ENCODE measurements around the gene THAP10. TPM values are rescaled to one million over a fixed set of nuclear protein-coding genes. Genes with fewer than 3 reads are reported as not detected.

The THAP10 gene
- total RNA-seq, 2 experiments from 2014 or later: not detected

DNA sequence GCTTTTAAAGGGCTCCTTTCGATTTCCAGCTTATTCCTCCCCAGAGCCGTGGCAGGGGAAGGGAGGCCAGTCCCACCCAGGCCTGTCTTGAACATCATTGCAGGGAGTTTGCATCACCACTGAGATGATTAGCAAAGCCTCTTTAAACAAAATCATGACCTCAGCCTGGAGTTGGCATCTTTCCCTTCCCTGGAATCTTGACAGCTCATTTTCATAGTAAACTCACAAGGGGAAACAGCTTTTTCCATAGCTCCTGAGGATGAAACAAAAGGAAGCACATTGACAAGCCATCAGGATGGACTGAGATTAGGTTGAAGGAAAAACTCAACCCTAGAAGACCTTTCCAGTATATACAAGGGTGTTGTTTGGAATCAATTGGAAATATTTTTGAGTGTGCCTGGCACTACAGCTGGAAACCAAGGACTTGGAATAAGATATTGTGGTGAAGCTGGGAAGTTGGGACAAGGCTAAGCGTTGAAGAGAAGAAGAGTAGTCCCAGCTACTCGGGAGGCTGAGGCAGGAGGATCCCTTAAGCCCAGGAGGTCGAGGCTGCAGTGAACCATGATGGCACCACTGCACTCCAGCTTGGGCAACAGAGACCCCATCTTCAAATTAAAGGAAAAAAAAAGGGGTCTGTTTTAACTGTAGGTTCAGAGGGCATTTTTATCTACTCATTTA lies 35.2 kb downstream of the THAP10 start:
- CTCF ChIA-PET: no interaction called here
- POLR2A ChIA-PET: interaction anchor here (0.7 kb wide), 1 partner anchor 1427 kb away, joined by 3 read pairs; no protein-coding TSS in a partner anchor
- Histone ChIP-seq H3K9me3 (ENCODE audit: control insufficient read depth in 1 of 2, insufficient read depth in 1 of 2, low read length in 2 of 2) (peaks cover 0 to 7% of the 10 kb centered on the region in 2 experiments), H3K4me3 (ENCODE audit: low read length) (no peak overlapping the region), H3K27ac (ENCODE audit: low read depth in 1 of 2, low read length in 2 of 2) (no peak overlapping the region), H3K27me3 (ENCODE audit: control insufficient read depth in 1 of 2, insufficient read depth in 2 of 2, low read length in 2 of 2) (peaks cover 17 to 42% of the 10 kb centered on the region in 2 experiments), H3K36me3 (ENCODE audit: insufficient read depth, low read length) (no peaks in the 10 kb centered on the region), H3K4me1 (ENCODE audit: insufficient read depth, low read length) (peaks cover 7% of the 10 kb centered on the region)
- no peak for DNase-seq
- Mint-ChIP-seq H3K36me3 (ENCODE audit: low read depth) (no peaks in the 10 kb centered on the region), H3K4me1 (ENCODE audit: low read depth) (peaks cover 9% of the 10 kb centered on the region), H3K4me3 (no peak overlapping the region), H3K9me3 (no peaks in the 10 kb centered on the region), H3K27me3 (peaks cover 64% of the 10 kb centered on the region), H3K27ac (no peak overlapping the region)
- intact Hi-C loops (cut with DNase I, micrococcal nuclease): no loop called here
- ATAC-seq (ENCODE audit: poor library complexity): no peak
- TF ChIP-seq, protein P1, sequence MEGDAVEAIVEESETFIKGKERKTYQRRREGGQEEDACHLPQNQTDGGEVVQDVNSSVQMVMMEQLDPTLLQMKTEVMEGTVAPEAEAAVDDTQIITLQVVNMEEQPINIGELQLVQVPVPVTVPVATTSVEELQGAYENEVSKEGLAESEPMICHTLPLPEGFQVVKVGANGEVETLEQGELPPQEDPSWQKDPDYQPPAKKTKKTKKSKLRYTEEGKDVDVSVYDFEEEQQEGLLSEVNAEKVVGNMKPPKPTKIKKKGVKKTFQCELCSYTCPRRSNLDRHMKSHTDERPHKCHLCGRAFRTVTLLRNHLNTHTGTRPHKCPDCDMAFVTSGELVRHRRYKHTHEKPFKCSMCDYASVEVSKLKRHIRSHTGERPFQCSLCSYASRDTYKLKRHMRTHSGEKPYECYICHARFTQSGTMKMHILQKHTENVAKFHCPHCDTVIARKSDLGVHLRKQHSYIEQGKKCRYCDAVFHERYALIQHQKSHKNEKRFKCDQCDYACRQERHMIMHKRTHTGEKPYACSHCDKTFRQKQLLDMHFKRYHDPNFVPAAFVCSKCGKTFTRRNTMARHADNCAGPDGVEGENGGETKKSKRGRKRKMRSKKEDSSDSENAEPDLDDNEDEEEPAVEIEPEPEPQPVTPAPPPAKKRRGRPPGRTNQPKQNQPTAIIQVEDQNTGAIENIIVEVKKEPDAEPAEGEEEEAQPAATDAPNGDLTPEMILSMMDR (IDR thresholded peaks at IDR 0.05): no peak

DNA sequence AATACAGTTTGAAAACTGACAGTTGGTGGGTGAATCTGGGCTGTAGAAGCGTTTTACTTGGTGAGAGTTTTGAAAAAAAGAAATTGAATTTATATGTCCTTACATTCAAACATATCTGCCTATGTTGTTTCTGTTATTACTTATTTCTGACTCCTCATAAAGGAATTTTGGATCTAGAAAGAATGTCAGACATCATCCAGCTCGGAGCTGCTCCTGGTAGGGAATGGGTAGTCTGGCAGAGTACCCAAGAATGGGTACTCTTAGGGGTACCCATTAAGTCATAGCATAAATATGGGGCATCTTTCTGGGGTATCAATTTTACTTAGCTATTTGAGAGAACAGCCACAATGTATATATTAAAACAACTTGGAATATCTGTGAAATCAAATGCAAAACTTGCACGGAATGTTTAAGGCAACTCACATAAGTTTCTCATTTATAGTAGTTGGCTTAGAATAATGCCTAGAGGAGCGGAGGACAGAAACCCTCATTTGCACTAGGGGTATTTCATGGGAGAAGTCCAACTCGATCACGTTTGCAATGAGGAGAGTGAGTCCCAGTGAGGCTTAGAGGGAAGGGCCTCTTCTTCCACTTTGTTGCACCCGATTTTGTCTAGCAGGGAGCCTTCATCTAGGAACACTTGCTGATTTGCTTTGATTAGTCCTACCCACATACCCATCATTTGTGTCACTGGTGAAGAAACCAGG lies 35.9 kb downstream of the THAP10 start:
- peaks cover 9% of the 10 kb centered on the region for H3K4me1 Mint-ChIP-seq (ENCODE audit: low read depth)
- peaks cover 67% of the 10 kb centered on the region for H3K27me3 Mint-ChIP-seq
- no peaks in the 10 kb centered on the region for H3K9me3 Mint-ChIP-seq
- DNase-seq (no peak), ATAC-seq (ENCODE audit: poor library complexity) (no peak)
- no peak overlapping the region for H3K4me3 Mint-ChIP-seq
- TF ChIP-seq, protein P1 (IDR thresholded peaks at IDR 0.05): no peak
- Histone ChIP-seq H3K27ac (ENCODE audit: low read depth in 1 of 2, low read length in 2 of 2) (no peak overlapping the region), H3K4me1 (ENCODE audit: insufficient read depth, low read length) (peaks cover 7% of the 10 kb centered on the region), H3K36me3 (ENCODE audit: insufficient read depth, low read length) (no peaks in the 10 kb centered on the region), H3K4me3 (ENCODE audit: low read length) (no peak overlapping the region), H3K9me3 (ENCODE audit: control insufficient read depth in 1 of 2, insufficient read depth in 1 of 2, low read length in 2 of 2) (peaks cover 0 to 7% of the 10 kb centered on the region in 2 experiments), H3K27me3 (ENCODE audit: control insufficient read depth in 1 of 2, insufficient read depth in 2 of 2, low read length in 2 of 2) (peaks cover 22 to 49% of the 10 kb centered on the region in 2 experiments)
- H3K36me3 Mint-ChIP-seq (ENCODE audit: low read depth): no peaks in the 10 kb centered on the region
- no peak overlapping the region for H3K27ac Mint-ChIP-seq
- ChIA-PET POLR2A (no interaction called here), CTCF (no interaction called here)
- intact Hi-C loops (cut with DNase I, micrococcal nuclease): no loop called here

DNA sequence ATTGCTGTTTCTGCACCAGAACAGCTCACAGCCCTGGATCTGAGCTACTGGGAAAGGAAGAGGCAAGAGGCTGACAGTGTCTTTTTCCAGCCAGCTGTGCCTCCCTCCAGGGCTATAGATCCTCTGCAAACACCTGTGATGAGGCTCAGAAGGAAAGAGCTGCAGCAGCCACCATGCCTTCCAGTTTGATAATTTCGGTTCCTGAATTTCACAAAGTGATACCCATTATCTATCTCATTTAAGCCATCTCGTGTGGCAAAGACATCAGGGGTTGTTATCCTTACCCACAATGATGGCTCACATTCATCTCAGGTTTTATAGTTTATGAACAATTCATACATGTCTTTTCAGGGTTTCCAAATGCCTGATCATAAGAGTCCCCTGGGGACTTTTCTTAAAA lies 36.5 kb downstream of the THAP10 start:
- intact Hi-C loops (cut with DNase I, micrococcal nuclease): no loop called here
- peaks cover 0 to 7% of the 10 kb centered on the region in 2 experiments for H3K9me3 ChIP-seq (ENCODE audit: control insufficient read depth in 1 of 2, insufficient read depth in 1 of 2, low read length in 2 of 2)
- ChIA-PET CTCF (no interaction called here), POLR2A (no interaction called here)
- TF ChIP-seq, protein P1 (IDR thresholded peaks at IDR 0.05): no peak
- no peak overlapping the region for H3K27ac ChIP-seq (ENCODE audit: low read depth in 1 of 2, low read length in 2 of 2)
- H3K4me3 ChIP-seq (ENCODE audit: low read length): no peak overlapping the region
- DNase-seq (no peak), ATAC-seq (ENCODE audit: poor library complexity) (no peak)
- H3K27ac Mint-ChIP-seq: no peak overlapping the region
- peaks cover 9% of the 10 kb centered on the region for H3K4me1 Mint-ChIP-seq (ENCODE audit: low read depth)
- H3K27me3 Mint-ChIP-seq: peaks cover 71% of the 10 kb centered on the region
- no peaks in the 10 kb centered on the region for H3K9me3 Mint-ChIP-seq
- H3K27me3 ChIP-seq (ENCODE audit: control insufficient read depth in 1 of 2, insufficient read depth in 2 of 2, low read length in 2 of 2): peaks cover 22 to 51% of the 10 kb centered on the region in 2 experiments
- peaks cover 7% of the 10 kb centered on the region for H3K4me1 ChIP-seq (ENCODE audit: insufficient read depth, low read length)
- no peaks in the 10 kb centered on the region for H3K36me3 Mint-ChIP-seq (ENCODE audit: low read depth)
- no peak overlapping the region for H3K4me3 Mint-ChIP-seq
- no peaks in the 10 kb centered on the region for H3K36me3 ChIP-seq (ENCODE audit: insufficient read depth, low read length)
